ENCODE measurements around the gene CLASRP.
"Not testable (repeated sequence)": the region's sequence is repeated elsewhere in the genome, so short reads cannot be mapped to it uniquely, and the experiment has no call there.

CLASRP gene

DNA sequence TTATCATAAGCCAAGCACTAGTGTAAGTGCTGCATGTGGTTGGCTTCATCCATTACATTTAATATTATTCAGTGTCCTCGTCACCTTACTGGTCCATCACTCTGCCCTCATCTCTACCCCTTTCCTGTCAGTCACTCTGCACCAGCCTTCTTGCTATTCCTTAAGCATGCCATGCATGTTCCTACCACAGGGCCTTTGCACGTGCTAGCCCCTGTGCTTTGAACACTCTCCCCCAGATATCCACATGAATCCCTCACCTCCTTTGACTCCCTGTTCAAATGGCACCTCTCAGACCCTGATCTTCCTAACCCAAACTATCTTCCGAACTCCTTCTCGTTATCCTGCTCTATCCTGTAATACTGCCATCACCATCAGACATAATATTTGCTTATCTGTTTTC lies 40.8 kb upstream of the CLASRP start:
- no peak overlapping the region for H3K27ac ChIP-seq
- TF ChIP-seq ZFX (IDR thresholded peaks at IDR 0.05; ENCODE audit: borderline replicate concordance), result no peak
- TF ChIP-seq, protein P1, sequence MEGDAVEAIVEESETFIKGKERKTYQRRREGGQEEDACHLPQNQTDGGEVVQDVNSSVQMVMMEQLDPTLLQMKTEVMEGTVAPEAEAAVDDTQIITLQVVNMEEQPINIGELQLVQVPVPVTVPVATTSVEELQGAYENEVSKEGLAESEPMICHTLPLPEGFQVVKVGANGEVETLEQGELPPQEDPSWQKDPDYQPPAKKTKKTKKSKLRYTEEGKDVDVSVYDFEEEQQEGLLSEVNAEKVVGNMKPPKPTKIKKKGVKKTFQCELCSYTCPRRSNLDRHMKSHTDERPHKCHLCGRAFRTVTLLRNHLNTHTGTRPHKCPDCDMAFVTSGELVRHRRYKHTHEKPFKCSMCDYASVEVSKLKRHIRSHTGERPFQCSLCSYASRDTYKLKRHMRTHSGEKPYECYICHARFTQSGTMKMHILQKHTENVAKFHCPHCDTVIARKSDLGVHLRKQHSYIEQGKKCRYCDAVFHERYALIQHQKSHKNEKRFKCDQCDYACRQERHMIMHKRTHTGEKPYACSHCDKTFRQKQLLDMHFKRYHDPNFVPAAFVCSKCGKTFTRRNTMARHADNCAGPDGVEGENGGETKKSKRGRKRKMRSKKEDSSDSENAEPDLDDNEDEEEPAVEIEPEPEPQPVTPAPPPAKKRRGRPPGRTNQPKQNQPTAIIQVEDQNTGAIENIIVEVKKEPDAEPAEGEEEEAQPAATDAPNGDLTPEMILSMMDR (IDR thresholded peaks at IDR 0.05), result no peak

DNA sequence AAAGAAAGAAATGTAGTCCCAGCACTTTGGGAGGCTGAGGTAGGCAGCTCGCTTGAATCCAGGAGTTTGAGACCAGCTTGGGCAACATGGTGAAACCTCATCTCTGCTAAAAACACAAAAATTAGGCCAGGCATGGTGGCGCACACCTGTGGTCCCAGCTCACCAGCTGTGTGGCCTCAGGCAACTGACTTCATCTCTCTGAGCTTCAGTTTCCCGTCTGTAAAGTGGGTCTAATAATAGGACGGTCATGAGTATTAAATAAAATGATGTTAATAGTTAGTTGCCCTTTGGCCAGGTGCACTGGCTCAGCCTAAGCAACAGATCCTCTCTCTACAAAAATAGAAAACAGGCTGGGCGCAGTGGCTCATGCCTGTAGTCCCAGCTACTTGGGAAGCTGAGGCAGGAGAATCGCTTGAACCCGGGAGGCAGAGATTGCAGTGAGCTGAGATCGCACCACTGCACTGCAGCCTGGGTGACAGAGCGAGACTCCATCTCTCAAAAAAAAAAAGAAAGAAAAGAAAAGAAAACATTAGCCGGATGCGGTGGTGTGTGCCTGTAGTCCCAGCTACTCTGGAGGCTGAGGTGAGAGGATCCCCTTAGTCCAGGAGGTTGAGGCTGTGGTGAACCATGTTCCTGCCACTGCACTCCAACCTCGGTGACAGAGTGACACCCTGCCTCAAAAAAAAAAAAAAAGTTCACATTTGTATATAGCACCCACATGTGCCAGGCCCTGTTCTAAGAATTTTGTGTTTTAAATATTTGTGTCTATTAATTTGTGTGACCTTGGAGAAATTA lies 39.5 kb upstream of the CLASRP start:
- H3K27ac ChIP-seq, result not testable (repeated sequence)

DNA sequence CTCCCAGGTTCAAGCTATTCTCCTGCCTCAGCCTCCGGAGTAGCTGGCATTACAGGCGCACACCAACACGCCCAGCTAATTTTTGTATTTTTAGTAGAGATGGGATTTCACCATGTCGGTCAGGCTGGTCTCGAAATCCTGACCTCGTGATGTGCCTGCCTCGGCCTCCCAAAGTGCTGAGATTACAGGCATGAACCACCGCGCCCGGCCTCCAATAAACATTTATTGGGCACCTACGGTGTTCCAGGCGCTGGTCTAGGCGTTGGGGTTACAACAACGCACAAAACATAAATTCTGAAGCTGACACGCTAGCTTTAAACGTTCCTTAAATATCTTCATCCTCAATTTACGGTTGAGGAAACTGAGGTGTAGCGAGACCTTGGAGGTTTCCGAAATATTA lies 38.2 kb upstream of the CLASRP start:
- H3K27ac ChIP-seq, result not testable (repeated sequence)

DNA sequence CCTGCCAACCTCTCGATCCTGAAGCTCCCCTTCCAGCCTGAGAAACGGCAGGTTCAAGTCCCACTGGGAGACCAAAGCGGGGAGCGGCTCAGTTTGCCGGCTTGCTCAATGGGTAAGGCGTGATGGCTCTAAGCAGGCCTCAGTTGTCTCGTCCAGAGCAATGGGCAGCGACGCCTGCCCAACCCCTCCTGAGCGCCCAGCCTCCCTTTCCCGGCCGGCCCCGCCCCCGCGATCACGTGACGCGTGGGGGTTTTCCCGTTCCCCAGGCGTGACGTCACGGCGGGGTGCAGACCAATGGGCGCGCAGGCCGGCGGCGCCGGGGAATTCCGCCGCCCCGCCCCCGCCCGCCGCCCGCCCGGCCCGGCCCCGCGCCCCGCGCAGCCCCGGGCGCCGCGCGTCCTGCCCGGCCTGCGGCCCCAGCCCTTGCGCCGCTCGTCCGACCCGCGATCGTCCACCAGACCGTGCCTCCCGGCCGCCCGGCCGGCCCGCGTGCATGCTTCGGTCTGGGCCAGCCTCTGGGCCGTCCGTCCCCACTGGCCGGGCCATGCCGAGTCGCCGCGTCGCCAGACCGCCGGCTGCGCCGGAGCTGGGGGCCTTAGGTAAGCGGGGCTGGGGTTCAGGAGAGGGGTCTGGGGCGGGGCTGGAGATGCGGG lies 37.6 kb upstream of the CLASRP start, which contains the start of gene RELB:
RELB (plus strand) TSS at position 378 of the 653 bp plus-strand sequence; CDS start at position 494, 116 bp downstream.
- no peak for TF ChIP-seq ZFX (IDR thresholded peaks at IDR 0.05; ENCODE audit: borderline replicate concordance)
- TF ChIP-seq, protein P1 (IDR thresholded peaks at IDR 0.05), result no peak
- peak within 1 kb of the TSS; percentile 83 for H3K27ac ChIP-seq

DNA sequence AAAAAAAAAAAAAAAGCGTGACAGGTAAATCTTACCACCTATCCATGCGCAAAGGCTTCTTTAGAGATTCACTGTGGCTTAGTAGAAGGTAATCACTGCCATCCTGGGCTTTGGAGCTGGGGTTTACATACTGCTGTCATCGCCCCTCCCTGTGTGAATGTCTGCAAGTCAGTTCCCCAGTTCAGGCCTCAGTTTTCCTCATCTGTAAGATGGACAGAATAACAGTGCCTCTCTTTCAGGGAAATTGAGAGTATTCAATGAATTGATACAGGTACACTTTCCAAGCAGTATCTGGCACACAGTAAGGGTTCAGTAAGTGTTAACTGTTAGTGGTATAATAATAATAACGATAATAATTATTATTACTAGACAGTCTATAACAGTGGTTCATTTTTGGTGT lies 35.4 kb upstream of the CLASRP start:
- no peak overlapping the region for H3K27ac ChIP-seq
- no peak for TF ChIP-seq ZFX (IDR thresholded peaks at IDR 0.05; ENCODE audit: borderline replicate concordance)
- TF ChIP-seq, protein P1 (IDR thresholded peaks at IDR 0.05), result no peak

DNA sequence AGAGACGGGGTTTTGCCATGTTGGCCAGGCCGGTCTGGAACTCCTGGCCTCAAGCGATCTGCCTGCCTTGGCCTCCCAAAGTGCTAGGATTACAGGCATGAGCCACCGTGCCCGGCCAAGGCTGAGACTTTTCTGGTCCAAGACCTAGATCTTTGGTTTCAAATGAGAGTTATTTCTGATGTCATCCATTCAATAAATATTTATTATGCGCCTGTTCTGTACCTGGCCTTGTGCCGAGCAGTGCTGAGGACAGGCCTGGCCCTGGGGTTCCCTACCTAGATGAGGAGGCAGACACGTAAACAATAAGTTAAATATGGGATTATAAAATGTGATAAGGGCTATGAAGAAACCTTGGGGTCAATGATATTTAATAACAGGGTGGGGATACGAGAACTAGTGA lies 33.1 kb upstream of the CLASRP start:
- TF ChIP-seq, protein P1 (IDR thresholded peaks at IDR 0.05), result no peak
- TF ChIP-seq ZFX (IDR thresholded peaks at IDR 0.05; ENCODE audit: borderline replicate concordance), result no peak

DNA sequence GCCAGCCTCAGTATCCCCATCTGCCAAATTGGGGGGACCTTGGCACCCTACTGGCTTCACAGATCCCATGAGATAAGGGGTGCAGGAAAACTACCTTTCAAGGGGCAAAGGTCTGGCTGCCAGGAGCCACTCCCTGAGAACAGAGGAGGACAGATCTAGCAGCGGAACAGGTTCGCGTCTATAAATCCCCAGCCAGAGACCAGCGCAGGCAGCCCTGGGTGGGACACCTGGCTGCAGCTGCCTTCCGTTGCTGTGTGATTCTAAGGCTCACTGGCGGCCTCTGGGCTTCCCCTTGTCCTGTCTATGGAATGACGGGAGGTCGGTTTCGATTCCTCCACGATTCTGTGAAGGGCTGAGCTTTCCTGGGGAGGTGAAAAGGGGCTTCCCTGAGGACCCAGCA lies 30.3 kb upstream of the CLASRP start:
- H3K27ac ChIP-seq, result no peak overlapping the region

More for the DNA sequence above, 33.1 kb upstream of the CLASRP start:
- no peak overlapping the region for H3K27ac ChIP-seq

More for the DNA sequence above, 30.3 kb upstream of the CLASRP start:
- TF ChIP-seq, protein P1 (IDR thresholded peaks at IDR 0.05), result no peak
- no peak for TF ChIP-seq ZFX (IDR thresholded peaks at IDR 0.05; ENCODE audit: borderline replicate concordance)
